ENCODE results near the gene PKDCC. TPM values are rescaled to one million over a fixed set of nuclear protein-coding genes. Genes with fewer than 3 reads are reported as not detected.
"Not testable (repeated sequence)": the region's sequence is repeated elsewhere in the genome, so short reads cannot be mapped to it uniquely, and the experiment has no call there.

The PKDCC gene
- polyA plus RNA-seq, 3 donors from 2014 or later = not detected

DNA sequence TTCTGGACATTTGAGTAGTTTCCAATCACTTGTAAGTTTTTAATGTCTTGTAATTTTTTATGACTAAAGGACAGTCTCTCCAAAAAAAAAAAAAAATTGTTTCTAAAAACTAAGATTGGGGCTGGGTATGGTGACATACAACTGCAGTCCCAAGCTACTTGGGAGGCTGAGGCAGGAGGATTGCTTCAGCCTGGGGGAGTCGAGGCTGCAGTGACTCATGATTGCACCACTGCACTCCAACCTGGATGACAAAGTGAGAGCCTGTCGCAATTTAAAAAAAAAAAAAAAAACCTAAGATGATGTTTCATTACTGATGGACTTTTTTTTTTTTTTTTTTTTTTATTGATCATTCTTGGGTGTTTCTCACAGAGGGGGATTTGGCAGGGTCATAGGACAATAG lies 34.4 kb upstream of the PKDCC start:
- H3K36me3 Mint-ChIP-seq = no peaks in the 10 kb centered on the region
- no peak overlapping the region for H3K27ac Mint-ChIP-seq
- DNase-seq = no peak
- peaks cover 2 to 9% (median 3%) of the 10 kb centered on the region in 3 donors for H3K27me3 Mint-ChIP-seq (ENCODE audit: low read depth in 3 of 3)
- peaks cover 12 to 32% of the 10 kb centered on the region in 2 donors for H3K4me1 Mint-ChIP-seq
- H3K4me3 Mint-ChIP-seq = no peak overlapping the region
- peaks cover 0 to 3% (median 0%) of the 10 kb centered on the region in 6 donors for H3K9me3 Mint-ChIP-seq

DNA sequence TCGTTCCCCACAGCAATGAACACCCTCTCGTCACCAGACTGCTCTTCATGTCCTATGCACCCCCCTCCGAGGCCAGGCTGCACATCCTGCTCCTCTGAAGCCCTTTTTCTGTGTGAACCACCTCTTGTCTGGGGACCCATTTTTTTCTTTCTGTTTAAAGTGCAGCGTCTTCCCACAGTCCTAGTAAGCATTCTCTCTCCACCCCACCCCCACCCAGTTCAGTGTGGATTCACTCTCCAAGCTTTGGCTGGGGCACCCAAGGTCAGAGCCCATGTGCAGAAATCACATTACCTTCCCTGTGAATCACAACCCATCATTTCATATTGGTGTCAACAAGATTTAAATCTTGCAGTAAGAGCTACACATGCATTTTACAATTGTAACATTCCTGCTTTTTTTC lies 26.4 kb upstream of the PKDCC start:
- no peak overlapping the region for H3K4me3 Mint-ChIP-seq
- H3K4me1 Mint-ChIP-seq = no peaks in the 10 kb centered on the region
- H3K27ac Mint-ChIP-seq = no peak overlapping the region
- peaks cover 0 to 1% (median 0%) of the 10 kb centered on the region in 6 donors for H3K9me3 Mint-ChIP-seq
- H3K36me3 Mint-ChIP-seq = no peaks in the 10 kb centered on the region
- no peak for DNase-seq
- peaks cover 2 to 8% (median 3%) of the 10 kb centered on the region in 3 donors for H3K27me3 Mint-ChIP-seq (ENCODE audit: low read depth in 3 of 3)

DNA sequence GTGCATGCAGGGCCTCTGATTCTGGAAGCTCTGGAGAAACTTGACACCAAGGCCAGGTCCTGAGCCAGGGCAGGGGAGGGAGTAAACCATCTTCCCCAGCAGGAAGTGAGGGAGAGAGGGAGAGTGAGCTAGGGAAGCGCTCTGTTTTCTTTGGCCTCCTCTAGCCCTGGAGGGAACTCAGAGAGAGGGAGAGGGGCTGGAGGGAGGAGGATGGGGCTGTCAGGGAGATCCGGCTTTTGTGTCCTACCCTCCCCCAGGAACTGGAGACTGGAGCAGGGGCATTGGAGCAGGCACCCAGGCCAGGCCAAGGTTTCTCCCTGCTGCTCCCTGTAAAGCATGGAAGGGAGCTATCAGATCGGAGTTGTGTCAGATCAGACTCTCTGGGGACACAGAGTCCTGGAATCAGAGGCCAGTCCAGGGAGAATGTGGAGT lies 22.7 kb upstream of the PKDCC start:
- no peak overlapping the region for H3K4me3 Mint-ChIP-seq
- H3K27me3 Mint-ChIP-seq (ENCODE audit: low read depth in 3 of 3) = peaks cover 0 to 11% (median 2%) of the 10 kb centered on the region in 3 donors
- H3K27ac Mint-ChIP-seq = no peak overlapping the region
- H3K9me3 Mint-ChIP-seq = no peaks in the 10 kb centered on the region
- H3K4me1 Mint-ChIP-seq = peaks cover 11 to 17% of the 10 kb centered on the region in 2 donors
- no peak for DNase-seq
- no peaks in the 10 kb centered on the region for H3K36me3 Mint-ChIP-seq

DNA sequence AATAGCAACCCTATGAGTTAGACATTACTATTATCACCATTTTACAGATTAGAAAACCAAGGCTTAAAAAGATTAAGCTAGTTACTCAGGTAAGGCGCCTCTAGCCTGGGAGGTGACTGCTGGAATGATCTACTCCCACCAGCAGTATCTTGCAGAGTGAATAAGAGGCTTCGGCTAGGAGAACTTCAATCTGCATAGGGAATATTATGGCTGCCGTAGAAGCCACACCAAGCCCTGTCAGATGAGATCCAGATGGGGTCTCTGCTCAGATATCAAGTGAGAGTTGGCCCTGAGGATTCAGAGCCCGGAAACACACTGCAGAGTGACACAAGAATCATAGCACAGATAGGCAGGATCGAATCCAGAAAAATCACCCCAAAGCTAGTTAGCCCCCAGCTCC lies 21.5 kb upstream of the PKDCC start:
- Mint-ChIP-seq H3K9me3 (no peaks in the 10 kb centered on the region), H3K36me3 (no peaks in the 10 kb centered on the region), H3K4me3 (no peak overlapping the region), H3K4me1 (peaks cover 11 to 17% of the 10 kb centered on the region in 2 donors), H3K27me3 (ENCODE audit: low read depth in 3 of 3) (peaks cover 0 to 15% (median 2%) of the 10 kb centered on the region in 3 donors), H3K27ac (no peak overlapping the region)
- DNase-seq = no peak

DNA sequence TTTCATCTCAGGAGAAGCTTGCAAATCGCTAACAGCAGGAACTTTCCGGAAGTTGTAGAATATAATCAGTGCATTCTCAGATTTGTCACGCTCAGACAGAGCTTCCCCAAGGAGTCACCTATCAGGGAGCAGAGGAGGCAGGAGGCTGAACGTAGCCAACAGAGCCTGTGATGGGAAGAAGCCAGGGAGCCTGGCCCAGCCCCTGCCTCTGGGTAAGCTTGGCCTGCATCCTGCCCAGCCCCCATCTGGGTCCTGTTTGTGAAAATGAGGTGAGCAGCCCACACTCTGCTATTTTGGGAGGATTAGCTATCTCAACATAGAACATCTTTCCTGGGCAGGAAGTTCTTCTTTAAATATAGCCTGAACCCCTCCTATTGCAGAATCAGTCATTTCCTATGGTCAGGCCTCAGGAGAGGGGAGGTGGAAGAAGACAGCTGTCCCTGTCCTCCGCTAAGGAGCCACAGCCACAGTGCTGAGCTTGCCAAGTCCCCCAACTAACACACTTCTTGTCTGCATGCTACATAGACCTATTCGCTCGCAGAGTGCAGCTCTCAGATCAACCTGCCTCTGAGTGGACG lies 19.2 kb upstream of the PKDCC start:
- Mint-ChIP-seq H3K4me1 (peaks cover 11 to 17% of the 10 kb centered on the region in 2 donors), H3K4me3 (no peak overlapping the region), H3K27me3 (ENCODE audit: low read depth in 3 of 3) (peaks cover 2 to 19% (median 2%) of the 10 kb centered on the region in 3 donors), H3K9me3 (no peaks in the 10 kb centered on the region), H3K36me3 (no peaks in the 10 kb centered on the region), H3K27ac (no peak overlapping the region)
- no peak for DNase-seq

DNA sequence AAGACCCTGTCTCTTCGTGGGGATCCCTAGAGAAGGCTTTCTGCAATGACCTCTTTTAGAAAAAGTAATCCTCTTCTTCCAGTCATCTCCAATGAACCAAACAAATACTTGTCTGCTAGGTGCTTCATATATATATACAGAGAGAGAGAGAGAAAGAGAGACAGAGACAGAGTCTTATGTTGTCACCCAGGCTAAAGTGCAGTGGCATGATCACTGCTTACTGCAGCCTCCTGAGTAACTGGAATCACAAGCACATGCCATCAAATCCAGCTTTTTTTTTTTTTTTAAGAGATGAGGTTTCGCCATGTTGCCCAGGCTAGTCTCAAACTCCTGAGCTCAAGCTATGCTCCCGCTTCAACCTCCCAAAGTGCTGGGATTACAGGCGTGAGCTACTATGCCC lies 18.6 kb upstream of the PKDCC start:
- Mint-ChIP-seq H3K27me3 (ENCODE audit: low read depth in 3 of 3) (peaks cover 2 to 19% (median 2%) of the 10 kb centered on the region in 3 donors), H3K4me3 (no peak overlapping the region), H3K4me1 (peaks cover 11 to 17% of the 10 kb centered on the region in 2 donors), H3K9me3 (no peaks in the 10 kb centered on the region), H3K36me3 (no peaks in the 10 kb centered on the region), H3K27ac (peak overlapping the region in 1 of 6 donors; percentile 7)
- no peak for DNase-seq

DNA sequence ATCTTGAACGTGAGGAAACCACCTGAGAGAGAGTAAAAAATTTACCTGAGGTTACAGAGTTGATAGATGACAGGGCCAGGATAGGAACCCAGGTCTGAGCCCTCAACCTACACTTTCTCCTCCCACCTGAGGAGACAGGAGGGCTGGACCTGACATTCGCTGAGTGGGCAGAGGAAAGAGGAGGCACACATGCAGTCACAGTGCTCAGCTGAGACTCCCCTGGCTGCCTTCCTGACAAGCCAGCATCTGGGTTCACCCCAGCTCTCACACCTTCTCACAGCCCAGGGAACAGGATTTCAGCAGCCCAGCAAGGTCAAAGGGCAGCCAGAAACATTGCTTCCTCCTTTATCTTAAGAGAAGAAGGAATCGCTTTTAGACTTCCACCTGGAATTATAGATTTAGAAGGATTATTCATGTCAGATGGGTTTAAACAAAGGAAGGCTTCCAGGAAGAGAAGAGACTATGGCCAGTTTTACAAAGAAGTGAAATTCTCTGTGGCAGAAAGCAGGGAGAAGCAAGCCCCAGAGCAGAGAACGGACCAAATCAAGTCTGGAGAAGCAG lies 18.1 kb upstream of the PKDCC start:
- Mint-ChIP-seq H3K36me3 (no peaks in the 10 kb centered on the region), H3K9me3 (no peaks in the 10 kb centered on the region), H3K27ac (peak overlapping the region in 1 of 6 donors; percentile 7), H3K4me3 (no peak overlapping the region), H3K27me3 (ENCODE audit: low read depth in 3 of 3) (peaks cover 2 to 23% (median 2%) of the 10 kb centered on the region in 3 donors), H3K4me1 (peaks cover 11 to 17% of the 10 kb centered on the region in 2 donors)
- DNase-seq = no peak

DNA sequence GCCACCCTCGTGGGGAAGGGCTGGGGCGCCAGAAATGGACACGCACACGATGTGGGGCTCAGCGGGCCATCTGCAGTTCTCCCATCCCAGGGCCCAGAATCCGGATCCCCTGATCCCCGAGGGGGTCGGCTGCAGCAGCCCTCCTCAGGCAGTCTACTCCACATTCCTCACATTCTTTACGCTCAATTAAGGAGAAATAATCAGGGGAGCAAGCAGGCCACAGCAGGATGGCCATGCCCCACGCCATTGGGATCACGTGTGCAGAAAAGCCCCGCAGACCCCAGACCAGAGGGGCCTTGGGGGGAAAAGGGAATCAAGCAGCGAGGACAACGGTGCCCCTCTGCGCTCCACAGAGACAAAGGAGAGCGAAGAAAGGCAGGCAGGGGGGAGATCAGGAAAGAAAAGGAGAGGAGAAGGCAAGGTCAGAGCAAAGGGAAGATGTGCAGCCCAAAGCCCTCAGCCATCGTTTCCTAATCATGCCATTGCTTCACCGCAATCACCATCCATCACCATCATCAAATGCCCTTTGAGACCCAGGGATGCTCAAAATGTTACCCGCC lies 17.5 kb upstream of the PKDCC start:
- Mint-ChIP-seq H3K27me3 (ENCODE audit: low read depth in 3 of 3) (peaks cover 2 to 23% (median 2%) of the 10 kb centered on the region in 3 donors), H3K4me1 (peaks cover 11 to 17% of the 10 kb centered on the region in 2 donors), H3K4me3 (no peak overlapping the region), H3K27ac (no peak overlapping the region), H3K36me3 (no peaks in the 10 kb centered on the region), H3K9me3 (no peaks in the 10 kb centered on the region)
- DNase-seq = no peak

DNA sequence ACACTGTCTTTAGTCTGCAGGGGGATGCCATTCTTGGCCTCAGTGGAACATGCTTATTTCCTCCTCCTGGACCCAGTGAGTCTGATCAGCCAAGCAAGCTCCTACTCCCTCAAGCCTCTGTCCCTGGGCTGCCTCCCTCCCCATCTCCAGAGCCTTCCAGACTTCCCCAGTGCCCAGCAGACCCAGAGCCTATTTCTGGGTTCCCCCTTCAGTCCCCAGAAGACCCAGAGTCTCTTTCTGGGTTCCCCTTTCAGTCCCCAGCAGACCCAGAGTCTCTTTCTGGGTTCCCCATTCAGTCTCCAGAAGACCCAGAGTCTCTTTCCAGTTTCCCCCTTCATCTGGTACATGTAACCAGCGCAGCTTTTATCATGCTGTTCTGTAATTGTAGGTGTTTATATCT lies 17.0 kb upstream of the PKDCC start:
- Mint-ChIP-seq H3K4me1 (peaks cover 11 to 17% of the 10 kb centered on the region in 2 donors), H3K27ac (no peak overlapping the region), H3K4me3 (no peak overlapping the region), H3K27me3 (ENCODE audit: low read depth in 3 of 3) (peaks cover 2 to 17% (median 2%) of the 10 kb centered on the region in 3 donors), H3K9me3 (no peaks in the 10 kb centered on the region), H3K36me3 (no peaks in the 10 kb centered on the region)
- DNase-seq = no peak

DNA sequence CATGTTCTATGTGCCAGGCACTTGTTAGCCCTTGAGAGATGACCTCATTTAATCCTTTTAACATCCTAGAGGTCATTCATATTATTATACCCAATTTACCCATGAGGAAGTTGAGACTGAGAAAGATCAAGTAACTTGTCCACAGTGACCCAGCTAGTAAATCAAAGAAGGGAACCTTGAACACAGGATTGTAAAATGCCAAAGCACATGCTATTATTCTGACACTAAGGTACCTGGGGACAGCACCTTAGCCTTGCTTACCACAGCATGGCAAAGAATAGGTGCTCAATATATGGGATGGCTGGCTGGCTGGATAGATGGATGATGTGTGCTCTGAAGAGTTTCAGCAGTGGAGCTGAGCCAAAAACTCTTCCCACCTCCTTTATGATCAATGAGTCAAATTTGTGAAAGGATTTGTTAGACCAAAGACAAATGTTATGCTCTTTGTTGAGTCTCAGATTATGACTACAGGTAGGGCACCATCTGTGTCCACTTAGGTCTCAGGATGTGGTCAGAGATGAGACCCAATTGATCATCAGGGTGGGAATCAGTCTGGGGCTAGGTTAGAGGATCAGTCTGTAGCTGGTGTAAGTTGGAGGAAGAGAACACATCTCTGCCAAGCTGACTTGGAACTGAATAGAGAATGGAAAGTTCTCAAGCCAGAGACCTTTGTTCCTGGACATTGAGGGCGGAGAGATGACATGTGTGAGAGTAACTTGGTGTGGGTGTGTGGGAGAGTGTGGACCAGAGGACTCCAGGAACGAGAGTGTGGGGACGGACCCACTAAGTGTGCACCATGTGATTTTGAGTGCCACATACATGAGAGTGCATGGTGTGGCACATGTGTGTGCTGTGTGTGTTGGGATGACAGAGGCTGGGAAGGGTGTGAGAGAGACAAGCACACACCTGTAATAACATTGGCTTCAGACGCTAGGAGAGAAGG lies 16.3 kb upstream of the PKDCC start:
- Mint-ChIP-seq H3K4me3 (no peak overlapping the region), H3K9me3 (no peaks in the 10 kb centered on the region), H3K27me3 (ENCODE audit: low read depth in 3 of 3) (peaks cover 2 to 16% (median 2%) of the 10 kb centered on the region in 3 donors), H3K36me3 (no peaks in the 10 kb centered on the region), H3K27ac (no peak overlapping the region), H3K4me1 (peaks cover 11 to 17% of the 10 kb centered on the region in 2 donors)
- no peak for DNase-seq

DNA sequence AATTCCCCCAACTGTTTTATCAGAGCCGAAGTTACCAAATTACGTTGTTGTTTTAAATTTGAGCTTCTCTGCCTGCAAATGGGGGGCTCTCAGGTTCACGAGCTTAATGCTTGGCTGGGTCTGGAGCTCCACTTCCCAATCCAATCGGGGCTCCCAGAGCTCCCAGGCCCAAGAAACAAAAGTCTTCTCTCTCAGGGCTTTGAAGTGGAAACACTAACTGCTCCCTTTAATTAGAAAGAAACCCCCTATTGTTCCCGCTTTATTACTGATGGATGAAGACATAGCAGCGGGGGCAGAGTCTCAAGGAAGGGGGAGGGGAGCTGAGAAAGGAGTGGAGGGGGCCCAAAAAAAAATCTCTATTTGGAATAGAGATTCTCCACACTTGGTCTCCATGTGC lies 15.6 kb upstream of the PKDCC start:
- Mint-ChIP-seq H3K4me1 (peaks cover 11 to 17% of the 10 kb centered on the region in 2 donors), H3K4me3 (no peak overlapping the region), H3K27me3 (ENCODE audit: low read depth in 3 of 3) (peaks cover 2 to 16% (median 2%) of the 10 kb centered on the region in 3 donors), H3K9me3 (no peaks in the 10 kb centered on the region), H3K36me3 (no peaks in the 10 kb centered on the region), H3K27ac (no peak overlapping the region)
- no peak for DNase-seq

DNA sequence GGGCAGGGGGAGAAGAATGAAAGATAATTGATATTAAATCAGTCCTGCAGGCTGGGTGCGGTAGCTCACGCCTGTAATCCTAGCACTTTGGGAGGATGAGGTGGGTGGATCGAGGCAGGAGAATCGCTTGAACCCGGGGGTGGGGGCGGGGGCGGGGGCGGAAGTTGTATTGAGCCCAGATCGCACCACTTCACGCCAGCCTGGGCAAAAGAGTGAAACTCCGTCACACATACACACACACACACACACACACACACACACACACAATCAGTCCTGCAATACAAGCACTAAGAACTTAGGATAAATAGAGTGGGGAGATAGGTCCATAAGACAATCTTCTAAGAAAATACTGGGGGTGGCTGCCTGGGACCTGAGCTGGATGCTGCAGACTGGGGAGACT lies 15.1 kb upstream of the PKDCC start:
- DNase-seq = no peak
- H3K36me3 Mint-ChIP-seq = no peaks in the 10 kb centered on the region
- H3K4me1 Mint-ChIP-seq = peaks cover 11 to 17% of the 10 kb centered on the region in 2 donors
- no peak overlapping the region for H3K4me3 Mint-ChIP-seq
- H3K9me3 Mint-ChIP-seq = no peaks in the 10 kb centered on the region
- H3K27me3 Mint-ChIP-seq (ENCODE audit: low read depth in 3 of 3) = peaks cover 2 to 16% (median 3%) of the 10 kb centered on the region in 3 donors
- no peak overlapping the region for H3K27ac Mint-ChIP-seq

DNA sequence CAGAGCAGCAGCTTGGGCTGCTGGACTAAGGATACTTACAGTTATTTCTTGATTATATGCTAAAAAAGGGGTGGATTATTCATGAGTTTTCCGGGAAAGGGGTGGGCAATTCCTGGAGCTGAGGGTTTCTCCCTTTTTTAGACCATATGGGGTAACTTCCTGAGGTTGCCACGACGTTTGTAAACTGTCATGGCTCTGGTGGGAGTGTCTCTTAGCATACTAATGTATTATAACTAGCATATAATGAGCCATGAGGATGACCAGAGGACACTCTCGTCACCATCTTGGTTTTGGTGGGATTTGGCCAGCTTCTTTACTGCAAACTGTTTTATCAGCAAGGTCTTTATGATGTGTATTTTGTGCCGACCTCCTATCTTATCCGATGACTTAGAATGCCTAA lies 13.7 kb upstream of the PKDCC start:
- H3K27ac Mint-ChIP-seq, H3K9me3 Mint-ChIP-seq, H3K36me3 Mint-ChIP-seq, DNase-seq, H3K4me1 Mint-ChIP-seq, H3K4me3 Mint-ChIP-seq: not testable (repeated sequence)
- H3K27me3 Mint-ChIP-seq (ENCODE audit: low read depth in 3 of 3) = peaks cover 2 to 16% (median 3%) of the 10 kb centered on the region in 3 donors

DNA sequence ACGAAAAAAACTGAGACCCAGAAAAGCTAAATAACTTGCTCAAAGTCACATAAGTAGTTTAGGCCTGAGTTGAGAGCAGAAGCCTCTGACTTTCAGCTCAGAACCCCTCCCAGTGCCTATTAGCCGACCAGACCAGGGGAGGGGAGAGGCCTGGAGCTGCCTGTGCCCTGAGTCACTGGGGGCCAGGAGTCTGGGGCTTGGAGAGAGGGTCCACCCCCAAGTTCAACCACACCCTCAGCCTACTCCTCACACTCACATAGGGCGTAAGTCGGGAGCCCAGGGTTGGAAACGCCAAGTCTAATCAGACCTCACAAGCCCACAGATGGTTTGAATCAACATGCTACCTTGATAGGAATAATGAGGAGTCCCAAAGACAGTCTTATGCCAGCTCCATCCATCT lies 12.6 kb upstream of the PKDCC start:
- Mint-ChIP-seq H3K4me1 (no peaks in the 10 kb centered on the region), H3K36me3 (no peaks in the 10 kb centered on the region), H3K9me3 (no peaks in the 10 kb centered on the region), H3K27me3 (ENCODE audit: low read depth in 3 of 3) (peaks cover 2 to 16% (median 3%) of the 10 kb centered on the region in 3 donors), H3K4me3 (no peak overlapping the region), H3K27ac (no peak overlapping the region)
- no peak for DNase-seq

Data from immature natural killer cell (primary cell).